BJ (cell line): Measurements from ENCODE around the gene ARSD. TPM values are rescaled to one million over a fixed set of nuclear protein-coding genes. Genes with fewer than 3 reads are reported as not detected.
"Not testable (repeated sequence)": the region's sequence is repeated elsewhere in the genome, so short reads cannot be mapped to it uniquely, and the experiment has no call there.

Source experiments
- CTCF ChIA-PET: fragments of 350-600 bp; formaldehyde crosslinking; extraction: SDS; loops from one replicate; lab custom pipeline; 2021; ENCODE audit warnings: antibody characterized with exemption, inconsistent platforms; lab: Yijun Ruan, JAX
- POLR2A ChIA-PET: fragments of 300-600 bp; sonication (Branson Sonifier 250); formaldehyde crosslinking; extraction: SDS; loops from one replicate; lab custom pipeline; 2021; ENCODE audit warnings: antibody characterized with exemption; lab: Charles Lee
- DNase-seq: peaks from one replicate; pipeline ENCODE4 v3.0.0-alpha.2; 2011; ENCODE audit warnings: low read depth
- H3K27me3 ChIP-seq: 2 replicates; pipeline ENCODE4 v1.6.0; 2011; ENCODE audit warnings: low read length; ENCODE audit not compliant: control insufficient read depth, insufficient read depth
- H3K36me3 ChIP-seq: 2 replicates; pipeline ENCODE4 v1.5.1; 2011; ENCODE audit warnings: low read length; ENCODE audit not compliant: control insufficient read depth, insufficient read depth
- H3K4me3 ChIP-seq: 2 replicates; pipeline ENCODE4 v1.5.1; 2011; ENCODE audit warnings: low read depth, mild to moderate bottlenecking, control low read depth, low read length
- polyA plus RNA-seq: library from polyadenylated mRNA; depleted of rRNA; stranded (reverse); fragments of >200 nt; gene quantifications from 2 replicates; pipeline ENCODE4 v1.2.3, GENCODE V29; 2011
- TF ChIP-seq, protein P1 (sequence below): IDR thresholded peaks from 2 replicates; pipeline ENCODE4 v1.5.1; 2011; ENCODE audit warnings: low read depth, mild to moderate bottlenecking, control low read depth, inconsistent platforms, low read length, moderate library complexity; ENCODE audit not compliant: insufficient read depth

The ARSD gene
- polyA plus RNA-seq, 1 experiment = 12.6 TPM

DNA sequence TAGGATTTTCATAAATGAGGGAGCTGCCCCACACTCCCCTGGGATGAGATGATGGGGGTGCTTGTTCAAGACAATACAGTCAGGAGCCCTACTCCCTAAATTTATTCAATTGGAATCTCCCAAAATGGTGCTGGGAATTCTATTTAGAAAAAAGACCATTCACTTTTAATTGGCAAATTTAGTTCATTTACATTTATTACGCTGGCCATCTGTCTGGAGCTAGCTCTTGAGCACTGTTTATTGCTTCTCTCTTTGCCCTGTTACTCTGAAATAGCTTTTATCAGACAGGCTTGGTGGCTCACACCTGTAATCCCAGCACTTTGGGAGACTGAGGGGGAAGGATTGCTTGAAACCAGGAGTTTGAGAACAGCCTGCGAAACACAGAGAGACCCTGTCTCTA is 2.0 kb upstream of the ARSD start:
- H3K4me3 ChIP-seq = no peak overlapping the region
- ChIA-PET CTCF (interaction anchor here (0.6 kb wide), 1 partner anchor 712 kb away, joined by 3 read pairs; no protein-coding TSS in a partner anchor), POLR2A (no interaction called here)
- TF ChIP-seq, protein P1, sequence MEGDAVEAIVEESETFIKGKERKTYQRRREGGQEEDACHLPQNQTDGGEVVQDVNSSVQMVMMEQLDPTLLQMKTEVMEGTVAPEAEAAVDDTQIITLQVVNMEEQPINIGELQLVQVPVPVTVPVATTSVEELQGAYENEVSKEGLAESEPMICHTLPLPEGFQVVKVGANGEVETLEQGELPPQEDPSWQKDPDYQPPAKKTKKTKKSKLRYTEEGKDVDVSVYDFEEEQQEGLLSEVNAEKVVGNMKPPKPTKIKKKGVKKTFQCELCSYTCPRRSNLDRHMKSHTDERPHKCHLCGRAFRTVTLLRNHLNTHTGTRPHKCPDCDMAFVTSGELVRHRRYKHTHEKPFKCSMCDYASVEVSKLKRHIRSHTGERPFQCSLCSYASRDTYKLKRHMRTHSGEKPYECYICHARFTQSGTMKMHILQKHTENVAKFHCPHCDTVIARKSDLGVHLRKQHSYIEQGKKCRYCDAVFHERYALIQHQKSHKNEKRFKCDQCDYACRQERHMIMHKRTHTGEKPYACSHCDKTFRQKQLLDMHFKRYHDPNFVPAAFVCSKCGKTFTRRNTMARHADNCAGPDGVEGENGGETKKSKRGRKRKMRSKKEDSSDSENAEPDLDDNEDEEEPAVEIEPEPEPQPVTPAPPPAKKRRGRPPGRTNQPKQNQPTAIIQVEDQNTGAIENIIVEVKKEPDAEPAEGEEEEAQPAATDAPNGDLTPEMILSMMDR = no peak
- H3K27me3 ChIP-seq = no peaks in the 10 kb centered on the region
- DNase-seq = no peak
- H3K36me3 ChIP-seq = no peaks in the 10 kb centered on the region

DNA sequence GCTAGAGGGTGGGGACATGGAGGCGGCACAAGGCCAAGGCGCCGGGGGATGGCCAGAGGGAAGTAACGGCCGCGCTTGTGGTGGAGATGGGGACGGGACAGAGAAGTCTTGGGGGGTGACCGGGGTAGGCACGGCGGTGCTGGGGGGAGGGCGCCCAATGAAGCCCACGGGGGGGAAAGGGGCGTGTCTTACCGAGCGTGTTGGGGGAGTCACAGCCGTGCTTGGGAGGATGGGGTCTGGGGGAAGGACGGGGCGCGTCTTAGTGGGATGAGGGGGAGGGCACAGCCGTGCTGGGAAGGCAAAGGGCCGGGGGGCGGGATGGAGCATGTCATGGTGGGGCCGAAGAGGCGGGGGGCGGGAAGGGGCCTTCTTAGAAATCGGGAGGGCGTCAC is 952 bp downstream of the ARSD start:
- TF ChIP-seq, protein P1 = no peak
- no peaks in the 10 kb centered on the region for H3K27me3 ChIP-seq
- no peak for DNase-seq
- POLR2A ChIA-PET = no interaction called here
- H3K4me3 ChIP-seq = peak overlapping the region; percentile 62
- H3K36me3 ChIP-seq = peaks cover 2% of the 10 kb centered on the region
- CTCF ChIA-PET = no interaction called here

DNA sequence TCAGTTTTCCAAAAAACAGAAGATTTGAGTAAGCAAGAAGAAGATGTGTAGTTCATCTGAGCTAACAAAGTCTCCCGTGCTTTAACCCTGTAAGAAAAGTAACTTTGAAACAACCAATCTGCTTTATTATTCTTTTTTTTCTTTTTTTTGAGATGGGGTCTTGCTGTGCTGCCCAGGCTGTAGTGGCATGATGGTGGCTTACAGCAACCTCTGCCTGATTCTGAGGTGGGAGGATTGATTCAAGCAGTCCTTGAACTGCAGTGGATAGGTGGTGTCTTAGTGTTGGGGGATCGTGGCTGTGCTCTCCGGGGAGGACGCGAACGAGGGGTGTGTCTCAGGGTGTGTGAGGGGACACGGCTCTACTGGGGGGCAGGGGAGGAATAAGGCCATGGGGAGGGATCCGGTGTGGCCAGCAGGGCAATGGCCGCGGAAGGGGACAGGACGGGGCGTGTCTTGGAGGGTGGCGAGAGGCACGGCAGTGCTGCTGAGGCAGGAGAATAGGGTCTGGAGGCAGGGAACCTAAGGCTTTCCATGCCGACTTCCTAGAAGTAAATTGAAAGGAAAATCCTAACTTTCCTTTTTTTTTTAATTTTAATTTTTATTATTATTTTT is 2.4 kb downstream of the ARSD start:
- TF ChIP-seq, protein P1 = no peak
- peaks cover 2% of the 10 kb centered on the region for H3K36me3 ChIP-seq
- no peaks in the 10 kb centered on the region for H3K27me3 ChIP-seq
- ChIA-PET POLR2A (no interaction called here), CTCF (no interaction called here)
- no peak overlapping the region for H3K4me3 ChIP-seq
- no peak for DNase-seq

DNA sequence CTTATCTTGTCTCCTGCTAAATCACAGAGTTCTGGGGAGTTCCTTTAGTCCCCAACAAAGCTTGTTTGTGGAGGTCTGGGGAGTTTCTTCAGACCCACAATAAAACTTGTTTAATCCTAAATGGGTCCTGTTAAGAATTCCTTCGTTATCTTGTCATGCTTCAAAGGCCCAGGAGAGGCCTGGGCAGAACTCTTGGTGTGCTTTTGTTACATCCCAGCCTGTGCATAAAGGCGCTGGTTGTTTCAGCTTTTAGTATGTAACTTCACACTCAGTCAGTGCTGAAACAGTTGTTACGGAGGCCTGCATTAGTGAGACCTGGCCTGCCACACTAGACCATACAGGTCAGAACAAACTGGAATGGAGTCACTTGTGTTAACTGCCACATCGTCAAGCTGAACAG is 2.9 kb downstream of the ARSD start:
- POLR2A ChIA-PET, DNase-seq: not testable (repeated sequence)

DNA sequence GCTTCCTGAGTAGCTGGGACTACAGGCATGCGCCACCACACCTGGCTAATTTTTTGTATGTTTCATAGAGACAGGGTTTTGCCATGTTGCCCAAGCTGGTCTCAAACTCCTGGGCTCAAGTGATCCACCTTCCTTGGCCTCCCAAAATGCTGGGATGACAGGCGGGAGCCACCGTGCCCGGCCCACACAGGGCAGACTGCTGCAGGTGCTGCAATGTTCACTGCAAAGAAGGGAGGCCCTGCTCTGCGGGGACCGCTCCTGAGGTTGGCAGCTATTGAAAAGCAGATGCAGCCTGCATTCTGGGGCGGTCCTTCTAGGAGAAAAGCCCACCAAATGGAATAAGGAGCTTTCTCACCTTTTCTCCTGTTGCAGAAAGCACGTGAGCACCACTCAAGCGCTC is 5.0 kb downstream of the ARSD start:
- peaks cover 2% of the 10 kb centered on the region for H3K36me3 ChIP-seq
- no peak overlapping the region for H3K4me3 ChIP-seq
- H3K27me3 ChIP-seq = no peaks in the 10 kb centered on the region
- no peak for DNase-seq
- TF ChIP-seq, protein P1 = no peak
- CTCF ChIA-PET = no interaction called here
- POLR2A ChIA-PET = no interaction called here

More for the DNA sequence above, 2.9 kb downstream of the ARSD start:
- H3K36me3 ChIP-seq, H3K27me3 ChIP-seq, CTCF ChIA-PET, H3K4me3 ChIP-seq: not testable (repeated sequence)

DNA sequence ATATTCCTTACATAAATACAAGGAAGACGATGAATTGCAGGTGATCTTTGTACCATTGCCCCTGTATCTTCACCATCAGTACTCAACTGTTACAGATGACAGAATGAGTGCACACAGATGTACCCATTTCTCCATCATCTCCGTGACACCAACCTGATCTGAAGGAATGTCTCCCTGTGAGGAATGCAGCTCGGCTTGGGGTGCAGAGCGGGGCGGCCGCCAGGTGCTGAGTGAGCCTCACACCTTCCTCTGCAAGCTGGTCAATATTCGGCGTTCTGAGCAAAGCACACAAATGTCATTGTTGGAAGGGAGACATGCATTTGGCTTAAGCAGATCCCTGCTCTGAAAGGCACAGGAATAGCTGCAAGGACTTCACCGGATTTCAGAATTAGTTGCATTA is 7.4 kb downstream of the ARSD start:
- DNase-seq = no peak
- Histone ChIP-seq H3K4me3 (no peak overlapping the region), H3K27me3 (no peaks in the 10 kb centered on the region), H3K36me3 (peaks cover 2% of the 10 kb centered on the region)
- ChIA-PET POLR2A (no interaction called here), CTCF (no interaction called here)
- TF ChIP-seq, protein P1 = no peak
